KOPT-K1 (cell line): ENCODE measurements around the gene ZNF428.

Experiments used
- H3K27ac ChIP-seq: fragments of 200-600 bp; sonication (generic); 2 replicates; pipeline ENCODE4 v1.5.1; 2016; ENCODE audit warnings: antibody characterized with exemption, mild to moderate bottlenecking, low read depth, low read length; ENCODE audit not compliant: poor library complexity, severe bottlenecking
- H3K36me3 ChIP-seq: fragments of 200-600 bp; sonication (generic); 2 replicates; pipeline ENCODE4 v1.5.1; 2017; ENCODE audit warnings: antibody characterized with exemption, mild to moderate bottlenecking, low read length, moderate library complexity; ENCODE audit not compliant: insufficient read depth
- H3K9me3 ChIP-seq: fragments of 200-600 bp; sonication (generic); 2 replicates; pipeline ENCODE4 v1.5.1; 2017; ENCODE audit warnings: antibody characterized with exemption, low read length, mild to moderate bottlenecking; ENCODE audit not compliant: insufficient read depth, poor library complexity, severe bottlenecking

ZNF428 gene

DNA sequence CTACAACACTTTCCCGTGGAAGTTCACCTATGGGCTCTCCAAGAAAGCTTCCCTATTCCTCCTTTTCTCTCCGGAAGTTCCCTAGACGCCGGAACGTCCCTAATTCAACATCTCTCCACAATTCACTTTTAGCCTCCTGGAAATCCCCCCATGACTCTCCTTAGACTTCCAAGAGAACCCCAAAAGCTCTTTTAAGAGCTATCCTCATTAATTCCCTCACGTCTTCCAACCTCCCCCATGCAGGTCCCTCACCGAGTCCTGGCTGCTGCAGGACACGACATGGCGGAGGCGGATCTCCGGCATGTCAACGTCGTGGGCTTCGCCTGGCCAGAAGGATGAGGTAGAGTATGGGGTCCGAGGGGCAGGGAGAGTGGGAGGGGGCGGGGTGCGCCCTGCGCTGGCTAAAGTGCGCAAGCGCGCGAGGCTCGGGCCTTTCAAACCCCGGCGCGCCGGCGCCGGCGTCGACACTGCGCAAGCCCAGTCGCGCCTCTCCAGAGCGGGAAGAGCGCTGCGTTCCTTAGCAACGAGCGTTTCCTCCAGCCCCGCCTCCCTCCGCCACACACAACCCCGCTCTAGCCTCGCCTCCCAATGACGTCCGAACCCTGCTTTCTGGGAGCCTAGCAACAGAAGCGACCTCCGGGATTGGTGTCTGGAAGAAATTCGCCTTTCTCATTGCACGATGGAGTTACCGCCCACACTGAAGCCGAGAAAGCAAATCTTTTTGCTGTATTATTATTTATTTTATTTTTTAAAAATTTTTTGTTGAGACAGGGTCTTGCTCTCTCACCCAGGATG is 44.1 kb downstream of the ZNF428 start, which contains the start of the genes PINLYP and XRCC1:
TSS of gene PINLYP (plus strand) at position 646 of the 795 bp plus-strand sequence. CDS start 1,391 bp downstream, outside the sequence.
TSS of gene XRCC1 (minus strand) at position 372 of the 795 bp plus-strand sequence. CDS start at position 303, 69 bp downstream.
- Histone ChIP-seq H3K9me3 (no peaks in the 10 kb centered on the region), H3K27ac (peak within 1 kb of the TSS; percentile 75), H3K36me3 (0 out of 2 replicates have a peak, but pooled peaks cover 13% of the 10 kb centered on the region)

GRCh38 chr19:43574424-43575155 is 44.8 kb downstream of the ZNF428 start:
- Histone ChIP-seq H3K9me3 (no peaks in the 10 kb centered on the region), H3K36me3 (0 out of 2 replicates have a peak, but pooled peaks cover 13% of the 10 kb centered on the region), H3K27ac (peak overlapping the region; percentile 75)

GRCh38 chr19:43572171-43572588 is 47.2 kb downstream of the ZNF428 start:
- 0 out of 2 replicates have a peak, but pooled peaks cover 13% of the 10 kb centered on the region for H3K36me3 ChIP-seq
- H3K9me3 ChIP-seq, result no peaks in the 10 kb centered on the region
- no peak overlapping the region for H3K27ac ChIP-seq

GRCh38 chr19:43570174-43570791 is 49.1 kb downstream of the ZNF428 start:
- H3K36me3 ChIP-seq, result 0 out of 2 replicates have a peak, but pooled peaks cover 13% of the 10 kb centered on the region
- no peaks in the 10 kb centered on the region for H3K9me3 ChIP-seq
- H3K27ac ChIP-seq, result no peak overlapping the region

DNA sequence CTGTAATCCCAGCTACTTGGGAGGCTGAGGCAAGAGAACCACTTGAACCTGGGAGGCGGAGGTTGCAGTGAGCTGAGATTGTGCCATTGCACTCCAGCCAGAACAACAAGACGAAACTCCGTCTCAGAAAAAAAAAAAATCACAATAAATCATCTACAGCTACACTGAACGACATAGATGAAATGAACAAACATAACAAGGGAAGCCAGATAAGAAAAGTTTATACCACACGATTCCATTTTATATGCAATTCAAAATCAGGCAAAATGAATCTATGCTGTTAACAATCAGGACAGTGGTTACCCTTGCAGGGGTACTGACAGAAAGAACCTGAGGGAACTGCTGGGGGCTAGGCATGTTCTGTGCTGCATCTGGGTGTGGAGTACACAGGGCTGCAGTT is 49.8 kb downstream of the ZNF428 start:
- Histone ChIP-seq H3K36me3 (0 out of 2 replicates have a peak, but pooled peaks cover 13% of the 10 kb centered on the region), H3K27ac (no peak overlapping the region), H3K9me3 (no peaks in the 10 kb centered on the region)

DNA sequence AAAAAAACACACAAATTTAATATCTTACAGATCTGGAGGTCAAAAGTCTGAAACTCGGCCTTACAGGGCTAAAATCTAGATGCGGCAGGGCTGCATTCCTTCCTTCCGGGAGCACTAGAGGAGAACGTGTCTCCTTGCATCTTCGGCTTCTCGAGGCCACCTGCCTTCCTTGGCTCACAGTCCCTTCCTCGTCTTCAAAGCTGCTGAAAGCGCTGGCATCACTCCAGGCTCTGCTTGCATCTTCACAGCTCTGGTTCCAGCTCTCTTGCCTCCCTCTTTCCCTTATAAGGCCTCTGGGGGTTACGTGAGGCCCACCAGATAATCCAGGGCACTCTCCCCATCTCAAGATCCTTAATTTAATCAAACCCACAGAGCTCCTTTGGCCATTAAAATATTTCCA is 54.6 kb downstream of the ZNF428 start:
- no peaks in the 10 kb centered on the region for H3K9me3 ChIP-seq
- peaks cover 19% of the 10 kb centered on the region for H3K36me3 ChIP-seq
- peak overlapping the region; percentile 30 for H3K27ac ChIP-seq

DNA sequence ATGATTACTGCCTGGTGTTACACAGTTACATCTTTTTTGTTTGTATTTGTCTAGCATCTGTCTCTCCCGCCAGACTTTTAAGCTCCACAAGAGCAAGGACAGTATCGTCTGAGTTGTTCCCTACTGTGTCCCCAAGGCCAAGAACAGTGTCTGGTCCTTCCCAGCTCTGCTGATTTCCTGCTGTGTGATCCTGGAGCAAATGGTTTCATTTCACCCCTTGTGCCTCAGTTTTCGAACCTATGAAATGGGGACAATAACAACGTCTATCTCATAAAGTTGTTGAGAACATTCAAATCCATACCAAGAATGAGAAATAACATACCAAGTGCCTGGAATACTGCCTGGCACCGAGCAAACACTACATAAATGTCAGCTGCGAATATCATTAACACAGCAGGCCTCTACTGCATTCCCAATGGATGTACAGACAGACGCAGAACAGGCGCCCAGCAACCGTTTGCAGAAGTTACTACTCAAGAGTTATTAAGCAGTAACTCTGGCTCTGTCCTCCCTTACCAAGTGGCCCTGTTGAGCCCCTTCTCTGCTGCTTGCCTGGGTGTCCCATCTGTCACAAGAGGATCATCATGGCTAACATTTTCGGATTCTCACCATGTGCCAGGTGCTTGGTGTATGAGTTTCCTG is 55.5 kb downstream of the ZNF428 start:
- no peaks in the 10 kb centered on the region for H3K9me3 ChIP-seq
- H3K36me3 ChIP-seq, result peaks cover 24% of the 10 kb centered on the region
- peak overlapping the region; percentile 84 for H3K27ac ChIP-seq

DNA sequence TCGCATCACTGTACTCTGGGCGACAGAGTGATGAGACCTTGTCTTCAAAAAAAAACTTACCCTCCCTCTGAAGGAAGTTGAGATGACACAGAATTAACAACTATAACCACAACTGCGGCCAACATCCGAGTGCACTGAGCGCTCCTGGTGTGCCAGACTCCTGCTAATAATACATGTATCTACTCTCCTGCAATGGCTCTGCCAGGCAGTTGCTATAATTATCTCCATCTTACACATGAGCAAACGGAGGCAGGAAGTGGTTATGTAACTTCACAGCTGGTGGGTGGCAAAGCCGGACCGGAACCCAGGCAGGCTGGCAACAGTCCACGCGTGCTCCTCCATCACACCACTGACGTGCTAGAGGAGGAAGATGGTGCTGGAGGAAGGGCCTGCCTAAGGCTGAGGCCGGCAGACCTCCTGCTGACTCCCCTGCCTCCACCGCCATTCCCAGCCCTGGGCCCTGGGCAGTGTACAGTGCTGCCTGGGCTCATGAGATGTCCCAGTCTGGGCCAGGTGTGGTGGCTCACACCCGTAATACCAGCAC is 56.7 kb downstream of the ZNF428 start:
- Histone ChIP-seq H3K36me3 (peaks cover 29% of the 10 kb centered on the region), H3K9me3 (no peaks in the 10 kb centered on the region), H3K27ac (peak overlapping the region; percentile 84)

DNA sequence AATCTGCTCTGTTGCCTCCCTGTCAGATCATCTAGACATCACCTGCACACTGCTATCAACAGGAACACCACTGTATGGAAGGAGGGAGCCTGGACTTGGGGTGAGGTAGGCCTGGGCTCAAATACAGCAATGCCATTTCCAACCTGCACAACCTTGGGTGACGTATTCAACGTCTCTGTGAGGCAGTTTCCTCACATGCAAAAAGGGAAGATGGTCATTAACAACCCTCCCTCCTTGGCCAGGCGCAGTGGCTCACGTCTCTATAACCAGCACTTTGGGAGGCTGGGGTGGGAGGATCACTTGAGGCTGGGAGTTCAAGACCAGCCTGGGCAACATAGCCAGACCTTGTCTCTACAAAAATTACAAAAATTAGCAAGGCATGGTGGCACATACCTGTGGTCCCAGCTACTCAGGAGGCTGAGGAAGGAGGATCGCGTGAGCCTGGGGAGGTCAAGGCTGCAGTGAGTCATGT is 57.2 kb downstream of the ZNF428 start:
- Histone ChIP-seq H3K36me3 (peaks cover 34% of the 10 kb centered on the region), H3K27ac (peak overlapping the region; percentile 84), H3K9me3 (no peaks in the 10 kb centered on the region)

DNA sequence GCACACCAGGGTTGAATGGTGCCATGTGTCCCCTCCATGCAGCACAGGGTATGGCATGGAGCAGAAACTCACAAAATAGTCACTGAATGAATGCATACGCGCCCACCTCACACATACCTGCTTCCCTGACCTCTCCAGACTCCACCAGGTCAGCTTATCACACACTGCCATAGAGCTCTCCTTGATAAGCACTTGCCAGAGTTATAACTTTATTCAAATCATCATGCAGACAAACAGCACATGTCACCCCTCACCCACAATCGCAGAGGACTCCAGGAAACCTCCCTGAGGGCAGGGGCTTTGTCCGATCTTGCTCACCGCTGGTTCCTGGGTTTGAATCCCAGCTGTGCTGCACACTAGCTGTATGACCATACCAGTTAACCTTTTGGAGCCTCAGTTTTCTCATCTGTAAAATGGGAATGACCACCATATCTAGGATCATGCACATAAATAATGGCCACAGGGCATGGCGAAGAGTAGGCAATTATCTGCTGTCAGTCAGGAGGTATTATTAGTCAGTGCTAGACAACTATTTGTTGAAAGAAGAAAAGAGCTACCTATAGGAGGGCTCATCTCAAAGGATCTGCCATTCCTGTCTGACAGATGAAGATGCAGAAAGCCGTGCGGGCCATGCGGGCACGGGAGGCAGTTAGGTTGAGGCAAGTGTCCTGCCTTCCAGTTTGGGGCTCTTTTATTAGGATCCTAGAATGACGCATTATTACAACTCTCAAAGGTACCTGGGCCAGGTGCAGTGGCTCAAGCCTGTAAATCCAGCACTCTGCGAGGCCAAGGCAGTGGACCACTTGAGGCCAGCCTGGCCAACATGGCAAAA is 58.1 kb downstream of the ZNF428 start:
- H3K27ac ChIP-seq, result peak overlapping the region; percentile 84
- no peaks in the 10 kb centered on the region for H3K9me3 ChIP-seq
- peaks cover 36% of the 10 kb centered on the region for H3K36me3 ChIP-seq

DNA sequence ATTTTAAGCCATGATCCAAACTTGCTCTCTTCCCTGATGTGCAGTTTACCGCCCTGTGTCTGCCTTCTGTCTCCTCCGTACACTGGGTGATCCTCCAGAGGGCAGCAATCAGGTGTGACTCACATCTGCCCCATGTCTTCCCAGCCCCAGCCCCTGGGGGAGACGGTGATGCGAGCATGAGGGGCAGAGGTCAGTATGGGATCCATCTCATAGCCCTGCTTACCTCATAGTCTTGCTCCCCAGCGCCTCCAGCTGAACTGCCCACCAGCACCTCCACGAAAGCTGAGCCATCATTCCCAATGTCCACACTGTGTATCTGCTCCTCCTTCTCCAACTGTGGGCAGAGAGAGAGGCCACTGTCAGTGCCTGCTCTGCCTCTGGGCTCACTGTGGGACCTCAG is 58.7 kb downstream of the ZNF428 start:
- Histone ChIP-seq H3K36me3 (peaks cover 42% of the 10 kb centered on the region), H3K27ac (peak overlapping the region; percentile 84), H3K9me3 (no peaks in the 10 kb centered on the region)
